Activated CD4-positive, alpha-beta T cell treated with anti-CD3 and anti-CD28 coated beads for 48 hours (primary cell): ENCODE results near the gene TET3.

Source experiments
- DNase-seq: peaks from one replicate; pipeline ENCODE4 v3.0.0-alpha.2; 2020

The TET3 gene

GRCh38 chr2:74007121-74007520, 22.4 kb downstream of the TET3 start:
- no peak for DNase-seq

- DNase-seq = no peak
Observed at GRCh38 chr2:74007711-74008110, 23.0 kb downstream of the TET3 start.

DNA sequence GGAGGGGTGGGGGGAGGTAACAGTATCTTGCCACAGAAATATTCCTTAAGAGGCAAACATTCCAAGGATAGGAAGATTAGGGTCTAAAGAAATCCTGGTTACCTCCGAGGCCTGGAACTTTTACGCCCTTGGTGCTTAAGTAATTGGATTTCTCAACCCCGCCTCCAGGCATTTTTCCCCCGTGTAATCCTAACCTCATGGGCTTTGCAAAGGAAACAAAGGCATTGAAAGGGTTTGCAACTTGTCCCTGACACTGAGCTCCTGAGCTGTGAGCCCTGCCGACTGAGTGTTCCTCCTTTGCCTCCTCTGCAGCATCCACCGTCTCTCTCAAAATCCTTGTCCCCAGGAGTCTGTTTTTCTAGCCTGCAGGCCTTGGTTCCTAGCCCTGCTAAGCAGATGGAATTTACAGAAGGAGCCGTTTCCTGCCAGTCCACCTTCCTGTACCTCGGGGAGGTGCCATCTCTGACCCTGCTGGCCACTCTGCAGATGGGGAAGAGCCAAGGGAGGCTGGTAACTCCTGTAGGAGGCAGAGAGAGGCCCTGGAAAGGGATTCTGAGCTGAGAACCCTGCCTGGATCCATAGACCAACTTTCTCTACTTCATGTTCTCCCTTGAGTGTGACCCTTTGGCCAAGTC, 24.2 kb downstream of the TET3 start:
- DNase-seq = no peak

DNA sequence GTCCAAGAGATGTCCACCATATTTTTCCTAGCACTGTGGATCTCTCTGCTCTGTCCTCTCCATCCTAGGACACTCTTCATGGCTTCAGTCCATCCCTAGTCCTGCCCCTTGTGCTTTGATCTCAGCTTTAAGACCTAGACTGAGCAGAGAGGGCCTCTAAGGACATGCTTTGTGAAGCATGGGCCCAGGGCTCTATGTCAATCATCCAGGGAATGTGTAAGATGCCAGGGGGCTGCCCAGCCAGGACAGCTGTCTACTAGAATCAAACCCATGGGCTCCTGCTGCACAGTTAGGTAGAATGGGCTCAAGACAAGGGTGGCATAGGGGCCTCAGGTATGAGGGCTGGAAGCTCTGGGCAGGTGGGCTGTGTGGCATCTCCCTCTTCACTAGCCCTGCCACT, 24.9 kb downstream of the TET3 start:
- no peak for DNase-seq

DNA sequence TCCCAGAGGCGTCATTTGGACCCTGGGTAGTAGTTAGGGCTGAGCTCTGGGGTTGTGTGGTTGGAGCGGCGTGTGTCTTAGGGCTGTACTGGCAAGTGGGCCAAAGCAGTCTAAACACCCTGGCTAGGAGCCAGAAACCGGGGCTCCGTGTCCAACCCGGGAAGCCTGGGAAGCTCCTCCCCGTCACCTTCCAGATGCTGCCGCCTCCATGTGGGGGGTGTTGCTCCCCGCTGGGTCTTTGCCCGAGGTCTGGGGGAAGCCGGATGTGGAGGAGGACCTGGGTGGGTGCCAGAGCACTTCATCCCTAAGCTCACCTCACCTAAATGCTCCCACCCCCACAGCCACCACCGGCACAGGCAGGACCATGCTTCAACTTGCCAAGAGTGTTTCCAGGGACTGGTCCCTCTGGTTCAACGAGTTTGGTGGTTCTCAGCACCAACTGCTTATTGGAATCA, 25.4 kb downstream of the TET3 start:
- DNase-seq = no peak

GRCh38 chr2:74011246-74011645, 26.5 kb downstream of the TET3 start:
- no peak for DNase-seq

- DNase-seq = no peak
Observed at GRCh38 chr2:74014813-74015212, 30.1 kb downstream of the TET3 start.

GRCh38 chr2:74017223-74017622, 32.5 kb downstream of the TET3 start:
- DNase-seq = no peak

DNA sequence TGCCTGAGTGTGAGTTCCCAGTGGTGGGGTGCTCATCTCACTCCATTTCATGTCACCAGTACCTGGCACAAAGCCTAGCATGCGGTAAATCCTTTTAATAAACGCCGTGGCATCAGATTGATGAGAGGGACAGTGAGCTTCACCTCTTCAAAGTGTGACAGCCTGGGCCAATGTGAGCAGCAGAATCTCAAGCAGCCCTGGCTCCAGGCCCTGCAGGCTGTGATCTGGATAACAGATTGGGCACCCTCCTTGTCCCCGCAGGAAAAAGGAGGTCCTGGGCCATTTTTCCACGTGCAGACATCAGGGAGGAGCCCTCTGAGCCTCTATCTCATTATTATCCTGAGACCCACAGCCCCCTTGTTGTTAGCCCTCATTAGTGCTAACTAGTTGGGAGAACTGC, 34.8 kb downstream of the TET3 start:
- DNase-seq = no peak

DNA sequence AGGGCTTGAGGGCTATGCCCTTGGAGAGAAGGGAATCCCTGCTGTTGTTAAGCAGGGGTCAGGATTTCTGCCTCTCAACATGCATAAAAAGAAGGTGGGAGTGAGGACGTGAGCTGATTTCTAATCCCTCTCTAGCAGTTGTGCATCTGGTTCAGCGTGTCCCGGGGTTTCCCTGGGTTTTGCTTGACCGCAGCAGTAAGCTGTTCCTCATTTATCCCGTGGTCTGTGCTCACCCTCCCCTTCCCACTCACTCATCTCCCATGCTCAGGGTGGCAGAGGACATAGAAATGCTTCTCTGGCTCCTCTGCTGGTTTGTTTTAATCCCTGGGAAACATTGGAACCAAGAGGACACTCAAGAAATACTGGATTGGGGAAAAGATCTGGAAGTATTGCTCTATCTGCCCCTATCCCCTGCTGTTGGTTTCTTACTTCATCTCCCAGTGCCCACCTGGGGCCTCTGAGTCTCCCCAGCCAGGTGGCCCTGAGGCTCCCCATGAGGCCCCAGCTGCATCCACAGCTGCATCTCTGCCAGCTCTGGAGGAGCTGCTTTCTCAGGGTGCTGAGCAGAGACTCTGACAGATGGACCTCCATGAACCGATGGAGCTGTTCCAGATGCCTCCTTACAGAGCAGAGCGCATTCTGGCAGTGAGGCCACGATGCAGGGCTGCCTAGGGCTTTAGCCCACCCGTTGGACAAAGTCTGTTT, 36.1 kb downstream of the TET3 start:
- no peak for DNase-seq

GRCh38 chr2:74021407-74021755, 36.7 kb downstream of the TET3 start:
- DNase-seq = no peak

- DNase-seq = no peak
Observed at GRCh38 chr2:74024216-74024615, 39.5 kb downstream of the TET3 start.

DNA sequence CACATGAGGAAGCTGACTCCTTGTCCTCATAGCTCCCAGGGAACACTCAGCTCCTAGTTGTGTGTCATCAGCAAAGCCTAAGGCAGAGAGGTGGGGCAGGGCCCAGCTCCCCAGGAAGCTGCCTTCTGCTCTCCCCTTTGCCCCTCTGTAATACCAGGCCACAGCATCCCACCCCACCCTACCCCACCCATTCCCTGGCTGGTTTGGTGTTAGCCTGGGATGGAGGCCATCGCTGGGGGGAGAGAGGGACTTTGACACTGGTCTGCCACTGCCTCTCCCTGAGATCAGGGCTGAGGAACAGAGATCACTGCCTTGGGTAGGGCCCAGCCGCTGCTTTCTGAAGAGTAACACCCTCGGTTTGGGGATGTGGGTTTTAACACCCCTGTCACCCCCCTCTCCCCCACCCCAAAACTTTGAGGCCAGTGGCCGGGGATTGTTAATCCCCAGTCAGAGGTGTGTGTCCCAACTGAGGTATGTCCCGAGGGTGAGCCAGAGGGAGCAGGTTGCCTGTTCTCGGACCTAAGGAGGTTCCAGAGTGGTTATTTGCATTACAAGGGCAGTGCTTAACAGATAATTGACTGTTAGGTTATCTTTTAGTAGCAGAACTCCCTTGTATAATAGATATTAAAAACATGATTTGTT, 41.4 kb downstream of the TET3 start:
- no peak for DNase-seq

- DNase-seq = no peak
Observed at GRCh38 chr2:74026687-74027241, 42.1 kb downstream of the TET3 start.

DNA sequence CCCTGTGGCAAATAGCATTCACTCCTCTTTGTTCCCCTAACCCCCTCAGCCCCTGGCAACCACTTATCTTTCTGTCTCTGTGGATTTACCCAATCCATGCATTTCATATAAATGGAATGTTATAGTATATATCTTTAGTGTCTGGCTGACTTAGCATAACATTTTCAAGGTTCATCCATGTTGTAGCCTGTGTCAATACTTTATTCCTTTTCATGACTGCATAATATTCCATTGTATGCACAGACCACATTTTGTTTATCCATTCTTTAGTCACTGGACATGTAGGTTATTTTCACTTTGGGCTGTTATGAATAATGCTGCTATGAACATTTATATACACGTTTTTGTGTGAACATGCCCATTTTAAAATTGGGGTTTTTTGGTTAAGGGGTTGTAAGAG, 42.8 kb downstream of the TET3 start:
- DNase-seq = no peak

- no peak for DNase-seq
Observed at GRCh38 chr2:74028290-74028689, 43.6 kb downstream of the TET3 start.

DNA sequence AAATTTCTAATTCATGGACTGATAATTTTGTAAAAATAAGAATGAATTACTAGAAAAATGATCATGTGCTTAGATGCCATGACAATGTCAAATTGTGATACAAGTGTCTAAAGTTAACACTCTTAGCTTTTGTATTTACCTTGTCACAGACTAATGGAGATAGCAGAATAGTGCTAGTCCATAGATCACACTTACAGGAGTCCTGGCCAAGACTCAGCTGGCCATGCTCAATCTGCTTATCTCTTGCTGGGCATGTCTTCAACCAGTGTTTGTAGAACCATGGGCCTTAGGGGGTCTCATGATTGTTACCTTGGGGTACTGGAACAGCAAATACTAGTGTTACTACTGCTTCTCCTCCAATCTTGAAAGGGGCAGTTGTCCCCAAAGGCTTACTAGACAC, 44.0 kb downstream of the TET3 start:
- no peak for DNase-seq

GRCh38 chr2:74029714-74030397, 45.1 kb downstream of the TET3 start:
- DNase-seq = no peak

DNA sequence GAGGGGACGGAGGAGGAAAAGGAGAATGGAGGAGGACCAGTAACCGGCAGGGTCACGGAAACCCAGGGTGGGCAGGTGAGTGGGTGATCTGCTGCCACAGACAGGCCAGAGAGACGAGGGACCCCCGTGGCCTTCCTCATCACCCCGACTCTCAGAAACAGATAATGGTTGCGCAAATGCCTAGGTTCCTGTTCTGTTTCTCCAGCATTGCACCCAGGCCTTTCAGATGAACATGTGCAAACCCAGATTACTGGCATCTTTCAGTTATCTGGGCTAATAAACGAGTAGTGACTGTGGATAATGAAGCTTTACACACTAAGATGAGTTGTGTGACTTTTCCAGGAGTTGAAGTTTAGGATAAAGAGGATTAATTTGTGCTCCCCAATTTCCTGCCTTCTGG, 46.5 kb downstream of the TET3 start:
- DNase-seq = no peak

GRCh38 chr2:74031959-74032287, 47.2 kb downstream of the TET3 start:
- no peak for DNase-seq

GRCh38 chr2:74033375-74033774, 48.7 kb downstream of the TET3 start:
- no peak for DNase-seq
